Endodermal cell (in vitro differentiated cells): ENCODE data around the gene TP53I13. TPM values are rescaled to one million over a fixed set of nuclear protein-coding genes. Genes with fewer than 3 reads are reported as not detected.

Experiments
- DNase-seq: peaks from one replicate; pipeline ENCODE4 v3.0.0-alpha.2; 2017
- H3K27ac ChIP-seq: 2 replicates; pipeline ENCODE4 v1.5.1; 2013; ENCODE audit warnings: mild to moderate bottlenecking, low read depth, low read length, moderate library complexity
- H3K27me3 ChIP-seq: 2 replicates; pipeline ENCODE4 v1.6.1; 2013; ENCODE audit warnings: mild to moderate bottlenecking, low read length, moderate library complexity; ENCODE audit not compliant: insufficient read depth, control insufficient read depth, poor library complexity, severe bottlenecking
- H3K36me3 ChIP-seq: 2 replicates; pipeline ENCODE4 v1.7.0; 2013; ENCODE audit warnings: mild to moderate bottlenecking, low read length, moderate library complexity; ENCODE audit not compliant: control insufficient read depth, insufficient read depth
- H3K4me1 ChIP-seq: one replicate; pipeline ENCODE4 v1.7.0; 2013; ENCODE audit warnings: low read length; ENCODE audit not compliant: control insufficient read depth, insufficient read depth
- H3K4me3 ChIP-seq: 2 replicates; pipeline ENCODE4 v1.5.1; 2013; ENCODE audit warnings: mild to moderate bottlenecking, low read length, moderate library complexity
- H3K9ac ChIP-seq: 2 replicates; pipeline ENCODE4 v1.6.1; 2013; ENCODE audit warnings: mild to moderate bottlenecking, low read length, moderate library complexity; ENCODE audit not compliant: poor library complexity, severe bottlenecking; ENCODE audit errors: extremely low read depth
- H3K9me3 ChIP-seq: 2 replicates; pipeline ENCODE4 v1.6.1; 2013; ENCODE audit warnings: mild to moderate bottlenecking, low read length, moderate library complexity; ENCODE audit not compliant: control insufficient read depth
- H3K27ac Mint-ChIP-seq: 2 replicates; pipeline ENCODE4 v1.8.0; 2020; ENCODE audit warnings: mixed read lengths
- H3K27me3 Mint-ChIP-seq: 2 replicates; pipeline ENCODE4 v1.8.0; 2021; ENCODE audit warnings: mild to moderate bottlenecking, mixed read lengths; ENCODE audit not compliant: insufficient read depth
- H3K36me3 Mint-ChIP-seq: 2 replicates; pipeline ENCODE4 v1.8.0; 2020; ENCODE audit warnings: low read depth, mixed read lengths
- H3K4me1 Mint-ChIP-seq: 2 replicates; pipeline ENCODE4 v1.8.0; 2020; ENCODE audit warnings: mixed read lengths
- H3K4me3 Mint-ChIP-seq: 2 replicates; pipeline ENCODE4 v1.8.0; 2020; ENCODE audit warnings: mild to moderate bottlenecking, moderate library complexity, mixed read lengths
- H3K9me3 Mint-ChIP-seq: 2 replicates; pipeline ENCODE4 v1.8.0; 2020; ENCODE audit warnings: mild to moderate bottlenecking, mixed read lengths
- WGBS, 2 experiments: methylation state at CpG; one replicate each; pipeline versions ENCODE4 v1.1.5 to v1.1.7; 2013; ENCODE audit warnings: missing lambda C conversion rate in 2 of 2, mixed read lengths in 1 of 2; ENCODE audit not compliant: insufficient coverage in 1 of 2, insufficient read length in 1 of 2; 5-methylcytosine and 5-hydroxymethylcytosine counted together
- total RNA-seq, 2 donors: library from RNA; stranded (reverse); fragmentation: NEBNext Ultra II Directional in 1 of 2; extraction: Animal tissue kit (Norgen Biotek cat#: 25700) in 1 of 2; gene quantifications; 2 replicates in 1 of 2; 3 replicates in 1 of 2; pipeline ENCODE4 v1.2.1, GENCODE V29; 2021
- TF ChIP-seq, protein P1 (sequence below): fragments of 200-600 bp; sonication (generic); conservative IDR thresholded peaks from 2 replicates; pipeline ENCODE4 v1.5.0; 2021; ENCODE audit warnings: antibody characterized with exemption, mild to moderate bottlenecking

Gene TP53I13
- total RNA-seq, 2 donors from 2014 or later = 21.7 to 31.0 TPM

DNA sequence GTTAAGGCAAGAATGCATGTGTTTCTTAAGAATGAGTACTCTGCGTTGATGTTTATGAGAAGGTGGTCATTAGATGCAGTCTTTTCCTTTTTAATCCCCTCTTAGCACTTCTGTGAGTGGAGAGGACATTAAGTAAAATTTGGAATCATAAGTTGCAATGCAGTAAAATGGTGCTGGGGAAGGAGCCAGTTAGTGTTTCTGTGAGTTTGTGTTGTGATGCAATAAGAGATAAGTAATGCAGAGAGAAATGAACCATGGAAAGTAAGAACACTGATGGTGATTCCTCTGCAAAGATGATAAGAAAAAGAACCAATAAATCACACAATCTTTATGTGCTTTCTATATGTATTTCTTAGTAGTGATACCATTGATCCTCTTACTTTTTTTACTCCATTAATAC is 21.7 kb upstream of the TP53I13 start:
- no peak overlapping the region for H3K9ac ChIP-seq
- H3K27me3 ChIP-seq = no peaks in the 10 kb centered on the region
- H3K4me1 ChIP-seq = no peaks in the 10 kb centered on the region
- TF ChIP-seq, protein P1, sequence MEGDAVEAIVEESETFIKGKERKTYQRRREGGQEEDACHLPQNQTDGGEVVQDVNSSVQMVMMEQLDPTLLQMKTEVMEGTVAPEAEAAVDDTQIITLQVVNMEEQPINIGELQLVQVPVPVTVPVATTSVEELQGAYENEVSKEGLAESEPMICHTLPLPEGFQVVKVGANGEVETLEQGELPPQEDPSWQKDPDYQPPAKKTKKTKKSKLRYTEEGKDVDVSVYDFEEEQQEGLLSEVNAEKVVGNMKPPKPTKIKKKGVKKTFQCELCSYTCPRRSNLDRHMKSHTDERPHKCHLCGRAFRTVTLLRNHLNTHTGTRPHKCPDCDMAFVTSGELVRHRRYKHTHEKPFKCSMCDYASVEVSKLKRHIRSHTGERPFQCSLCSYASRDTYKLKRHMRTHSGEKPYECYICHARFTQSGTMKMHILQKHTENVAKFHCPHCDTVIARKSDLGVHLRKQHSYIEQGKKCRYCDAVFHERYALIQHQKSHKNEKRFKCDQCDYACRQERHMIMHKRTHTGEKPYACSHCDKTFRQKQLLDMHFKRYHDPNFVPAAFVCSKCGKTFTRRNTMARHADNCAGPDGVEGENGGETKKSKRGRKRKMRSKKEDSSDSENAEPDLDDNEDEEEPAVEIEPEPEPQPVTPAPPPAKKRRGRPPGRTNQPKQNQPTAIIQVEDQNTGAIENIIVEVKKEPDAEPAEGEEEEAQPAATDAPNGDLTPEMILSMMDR = no peak
- H3K4me1 Mint-ChIP-seq = peaks cover 5% of the 10 kb centered on the region
- H3K9me3 Mint-ChIP-seq = no peaks in the 10 kb centered on the region
- H3K4me3 ChIP-seq = no peak overlapping the region
- H3K36me3 Mint-ChIP-seq = peaks cover 30% of the 10 kb centered on the region
- no peaks in the 10 kb centered on the region for H3K27me3 Mint-ChIP-seq
- no peak overlapping the region for H3K27ac ChIP-seq
- DNase-seq = no peak
- H3K9me3 ChIP-seq = no peaks in the 10 kb centered on the region
- no peak overlapping the region for H3K4me3 Mint-ChIP-seq
- H3K36me3 ChIP-seq = peaks cover 63% of the 10 kb centered on the region
- H3K27ac Mint-ChIP-seq = peak overlapping the region; percentile 10
- WGBS, 2 experiments = 100% methylated on average over 1 of the region's 1 CpG

DNA sequence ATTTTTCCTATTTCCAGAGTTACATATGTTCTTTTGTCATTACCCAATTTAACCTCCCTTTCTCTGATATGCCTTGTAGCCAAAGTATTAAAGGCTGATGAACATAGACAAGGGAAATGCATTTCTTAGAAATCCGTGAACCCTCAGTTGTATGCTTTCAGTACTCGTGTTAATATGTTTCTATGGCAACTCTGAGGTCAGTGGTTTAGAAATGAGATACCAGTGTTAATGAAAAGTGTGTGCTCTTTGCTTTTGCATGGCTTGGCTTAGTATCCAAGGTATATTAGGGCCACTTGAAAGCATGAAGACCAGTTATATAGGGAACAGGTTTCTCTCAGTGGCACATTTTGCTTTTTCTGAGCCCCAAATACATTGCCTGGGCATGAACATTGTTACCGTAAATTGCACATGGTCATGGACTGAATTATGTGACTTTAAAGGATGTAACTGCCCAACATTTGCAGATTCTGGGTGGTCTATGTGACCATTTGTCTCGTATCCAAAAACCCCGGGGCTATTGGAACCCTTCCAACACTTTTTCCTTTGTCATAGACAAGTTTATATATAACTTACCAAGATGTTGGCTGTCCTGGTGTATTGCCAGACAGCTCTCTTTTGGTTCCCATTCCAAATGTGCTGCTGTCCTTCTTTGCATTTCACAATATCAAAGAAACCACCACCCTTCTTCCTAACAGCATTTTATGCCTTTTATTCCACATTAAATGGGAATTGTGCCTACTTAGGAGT is 19.2 kb upstream of the TP53I13 start:
- Mint-ChIP-seq H3K27me3 (no peaks in the 10 kb centered on the region), H3K4me3 (no peak overlapping the region), H3K27ac (no peak overlapping the region), H3K9me3 (no peaks in the 10 kb centered on the region), H3K4me1 (peaks cover 5% of the 10 kb centered on the region), H3K36me3 (peaks cover 11% of the 10 kb centered on the region)
- H3K27me3 ChIP-seq = no peaks in the 10 kb centered on the region
- TF ChIP-seq, protein P1 = no peak
- H3K9me3 ChIP-seq = no peaks in the 10 kb centered on the region
- no peak overlapping the region for H3K4me3 ChIP-seq
- 93 to 95% methylated on average over 4 to 5 of the region's 5 CpGs for WGBS, 2 experiments
- peaks cover 41% of the 10 kb centered on the region for H3K36me3 ChIP-seq
- peak; percentile 21 for DNase-seq
- peak overlapping the region; percentile 17 for H3K27ac ChIP-seq
- H3K9ac ChIP-seq = no peak overlapping the region
- no peaks in the 10 kb centered on the region for H3K4me1 ChIP-seq

DNA sequence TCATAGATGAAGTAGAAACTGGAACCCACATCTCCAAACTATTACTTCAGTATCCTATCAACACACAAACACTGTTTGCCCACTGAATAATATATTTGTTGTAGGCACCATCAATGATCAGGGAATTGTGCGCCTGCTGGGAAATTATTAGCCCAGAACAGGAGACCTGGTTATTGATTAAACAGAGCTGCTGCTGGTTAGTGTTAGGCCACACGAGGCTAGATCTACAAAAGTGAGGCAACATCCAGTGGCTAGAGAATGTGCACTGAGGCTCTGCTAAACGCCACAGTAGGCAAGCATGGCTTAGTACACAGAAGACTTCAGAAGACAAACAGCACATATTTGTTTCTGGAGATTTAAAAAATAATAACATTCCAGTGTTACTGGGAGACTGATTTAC is 12.7 kb upstream of the TP53I13 start:
- 89 to 100% methylated on average over 3 of the region's 3 CpGs for WGBS, 2 experiments
- H3K27ac ChIP-seq = no peak overlapping the region
- no peaks in the 10 kb centered on the region for H3K36me3 ChIP-seq
- Mint-ChIP-seq H3K9me3 (no peaks in the 10 kb centered on the region), H3K4me1 (peaks cover 4% of the 10 kb centered on the region), H3K36me3 (no peaks in the 10 kb centered on the region), H3K4me3 (no peak overlapping the region), H3K27ac (no peak overlapping the region), H3K27me3 (peaks cover 6% of the 10 kb centered on the region)
- H3K27me3 ChIP-seq = no peaks in the 10 kb centered on the region
- no peaks in the 10 kb centered on the region for H3K9me3 ChIP-seq
- no peaks in the 10 kb centered on the region for H3K4me1 ChIP-seq
- H3K9ac ChIP-seq = no peak overlapping the region
- no peak overlapping the region for H3K4me3 ChIP-seq
- TF ChIP-seq, protein P1 = no peak
- DNase-seq = no peak
